Stimulated activated CD4-positive, alpha-beta T cell treated with anti-CD3 and anti-CD28 coated beads, Interleukin-1b, Interleukin-23, amount 100 ng/mL, for 4 hours (primary cell): Measurements from ENCODE around the gene PNPLA7.

Experiments
- DNase-seq, 2 donors: peaks; one replicate each; pipeline ENCODE4 v3.0.0-alpha.2; 2020; ENCODE audit warnings: low read depth in 2 of 2

The PNPLA7 gene

DNA sequence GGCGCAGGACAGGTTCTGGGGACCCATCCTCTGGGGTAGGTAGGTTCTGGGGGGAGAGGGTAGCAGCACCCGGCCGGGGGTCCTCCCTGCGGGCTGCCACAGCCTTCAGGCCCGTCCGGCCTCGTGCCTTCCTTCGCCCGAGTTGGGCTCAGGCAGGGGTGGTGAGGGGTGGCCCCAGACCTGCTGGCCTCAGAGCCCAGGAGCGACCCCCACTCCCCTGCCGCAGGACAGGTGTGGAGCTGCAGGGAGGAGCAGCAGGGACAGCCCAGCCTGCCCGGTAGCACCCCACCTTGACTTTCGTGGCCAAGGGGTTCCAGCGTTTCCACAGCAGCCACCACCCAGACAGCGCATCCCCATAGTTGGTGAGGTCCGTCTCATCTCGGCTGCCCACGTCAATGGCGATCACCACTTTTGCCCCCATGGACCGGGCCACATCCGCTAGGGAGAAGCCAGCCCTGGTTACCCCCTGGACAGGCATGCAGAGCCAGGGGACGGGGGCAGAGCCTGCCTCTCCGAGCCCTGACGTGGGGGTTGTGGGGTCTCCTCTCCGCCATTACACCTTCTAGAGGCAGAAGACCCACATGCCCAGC, 87.7 kb downstream of the PNPLA7 start:
- no peak for DNase-seq

DNA sequence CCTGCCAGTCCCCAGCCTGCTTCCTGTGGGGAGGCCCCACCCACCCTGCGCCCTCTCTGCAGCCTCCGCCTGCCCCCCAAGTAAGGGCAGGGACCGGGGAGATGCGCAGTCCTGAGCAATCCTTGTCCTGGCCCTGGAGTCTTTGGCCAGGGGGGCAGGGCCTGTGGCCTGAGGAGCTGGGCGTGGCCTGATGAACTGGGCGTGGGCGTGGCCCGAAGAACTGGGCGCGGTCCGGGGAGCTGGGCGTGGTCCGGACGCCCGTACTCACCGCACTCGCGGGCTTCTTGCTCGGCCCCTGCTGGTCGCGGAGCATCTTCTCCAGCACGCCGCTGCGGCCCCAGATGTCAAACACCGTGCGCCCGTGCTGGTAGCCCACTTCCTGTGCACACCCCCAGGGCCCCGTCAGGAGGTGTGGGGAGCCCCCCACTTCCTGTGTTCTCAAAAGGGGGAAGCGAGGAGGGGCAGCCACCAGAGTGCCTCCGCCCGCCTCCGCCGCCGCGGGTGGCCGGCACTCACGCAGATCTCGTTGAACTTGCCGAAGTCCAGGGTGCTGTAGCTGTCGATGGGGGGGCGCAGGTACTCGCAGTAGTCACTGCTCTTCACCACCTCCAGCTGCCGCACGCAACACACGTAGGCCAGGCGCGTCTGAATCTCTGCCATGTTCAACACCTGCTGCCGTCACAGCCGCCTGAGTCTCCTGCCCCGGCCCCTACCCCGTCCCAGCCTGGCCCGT, 88.4 kb downstream of the PNPLA7 start:
- peak; percentile 29 to 57 for DNase-seq

DNA sequence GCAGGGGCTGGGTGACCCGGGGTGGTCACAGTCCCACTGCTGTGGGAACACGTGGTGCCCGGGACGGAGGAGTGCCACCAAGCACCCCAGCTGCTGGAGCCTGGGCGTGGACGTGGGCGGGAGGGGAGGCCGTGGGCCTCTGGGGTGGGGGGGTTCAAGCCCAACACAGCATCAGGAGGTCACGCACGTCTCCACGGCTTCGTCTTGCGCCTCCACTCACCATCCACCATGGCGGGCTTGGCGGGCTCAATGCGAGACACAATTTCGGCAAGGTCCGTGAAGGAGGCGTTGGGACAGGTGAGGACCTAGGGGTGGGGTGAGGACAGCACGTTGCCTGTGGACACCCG, 88.9 kb downstream of the PNPLA7 start:
- DNase-seq = no peak

DNA sequence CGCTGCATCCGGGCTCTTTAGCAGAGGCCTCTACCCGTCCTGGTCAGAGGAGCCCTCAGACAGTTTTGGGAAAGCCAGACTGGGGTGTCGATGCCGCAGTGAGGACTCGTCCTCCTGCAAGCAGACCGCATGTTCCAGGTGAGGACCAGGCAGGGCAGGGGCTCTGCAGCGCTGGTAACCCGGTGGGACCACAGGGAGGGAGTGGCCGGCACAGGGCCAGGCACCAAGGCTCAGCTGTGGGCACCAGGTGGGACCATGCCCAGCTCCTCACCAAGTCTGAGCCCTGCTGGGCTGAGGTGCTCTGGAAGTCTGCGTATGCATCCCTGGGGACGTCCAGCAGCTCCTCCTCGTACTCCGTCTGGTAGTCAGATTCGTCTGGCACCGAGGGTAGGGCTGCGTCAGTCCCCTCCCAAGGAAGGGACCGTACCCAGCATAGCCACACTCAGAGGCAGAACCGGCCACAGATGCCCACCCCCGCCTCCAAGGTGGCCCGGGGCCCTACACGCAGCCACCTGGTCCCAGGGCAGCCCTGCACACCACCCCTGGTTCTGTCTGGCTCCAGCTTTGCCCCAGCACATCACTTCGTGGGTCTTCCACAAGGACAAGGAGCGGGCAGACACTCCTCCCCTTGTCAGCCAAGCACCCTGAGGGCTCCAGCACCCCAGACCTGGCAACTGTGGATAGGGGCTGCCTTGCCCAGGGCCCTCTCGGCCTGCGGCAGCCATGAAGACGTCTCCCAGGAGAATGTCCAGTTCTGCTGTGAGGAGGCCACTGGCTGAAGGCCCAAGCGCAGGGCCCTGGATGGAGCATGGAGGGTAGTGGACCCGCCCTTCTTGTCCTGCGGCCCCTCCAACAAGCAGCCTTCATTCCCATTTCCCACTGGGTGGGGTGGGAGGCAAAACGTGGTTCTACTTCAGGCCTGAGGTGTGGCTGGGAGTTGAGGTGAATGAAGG, 89.6 kb downstream of the PNPLA7 start:
- no peak for DNase-seq

DNA sequence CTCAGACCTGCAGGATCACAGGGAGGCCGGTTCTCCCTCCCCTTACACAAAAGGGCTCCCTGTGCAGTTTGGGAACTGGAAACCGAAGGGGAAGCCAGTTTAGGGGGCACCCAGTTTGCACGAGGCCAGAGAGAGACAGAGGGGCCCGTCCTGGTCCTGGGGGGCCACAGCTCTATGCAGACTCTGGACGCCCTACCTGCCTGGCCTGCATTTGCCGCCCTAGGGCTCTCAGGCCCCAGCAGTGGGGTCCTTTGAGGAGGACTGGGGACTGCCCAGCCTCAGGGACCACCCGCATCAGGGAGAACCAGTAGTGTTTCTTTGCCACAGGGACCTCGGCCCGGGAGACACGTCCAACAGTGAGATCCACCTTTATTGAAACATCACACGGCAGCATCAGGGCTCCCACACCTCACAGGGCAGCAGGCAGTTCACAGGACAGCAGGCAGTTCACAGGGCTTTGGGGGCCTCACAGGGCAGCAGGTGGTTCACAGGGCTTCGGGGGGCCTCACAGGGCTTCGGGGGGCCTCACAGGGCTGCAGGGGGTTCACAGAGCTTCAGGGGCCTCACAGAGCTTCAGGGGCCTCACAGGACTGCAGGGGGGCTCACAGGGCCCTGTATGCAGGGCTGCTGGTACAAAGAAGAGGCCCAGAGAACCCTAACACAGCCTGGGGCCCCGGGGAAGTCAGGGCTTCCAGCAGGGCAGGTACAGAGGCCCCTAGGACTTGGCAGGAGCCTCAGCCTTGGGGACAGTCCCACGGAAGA, 90.4 kb downstream of the PNPLA7 start:
- no peak for DNase-seq

DNA sequence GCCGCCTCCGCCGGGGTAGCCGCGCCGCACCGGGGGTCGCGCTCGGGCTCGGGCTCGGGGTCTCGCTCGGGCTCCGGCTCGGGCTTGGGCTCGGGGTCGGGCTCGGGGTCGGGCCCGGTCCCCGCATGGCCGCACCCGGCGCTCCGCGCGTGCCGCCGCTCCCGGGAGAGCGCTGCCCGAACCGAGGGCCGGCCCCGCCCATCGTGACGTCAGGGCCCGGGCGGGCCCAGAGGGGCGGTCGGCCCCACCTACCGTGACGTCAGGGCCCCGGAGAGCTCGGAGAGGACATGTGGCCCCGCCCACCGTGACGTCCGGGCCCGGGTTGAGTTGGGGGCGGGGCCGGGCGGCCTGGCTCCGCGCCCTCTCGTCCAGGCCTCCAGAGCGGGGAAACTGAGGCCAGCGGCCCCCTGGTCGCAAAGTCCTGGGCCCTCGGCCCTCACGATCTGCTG, 91.0 kb downstream of the PNPLA7 start, which contains the start of gene NSMF:
TSS of gene NSMF (minus strand) at position 183 of the 449 bp plus-strand sequence. CDS start 232 bp downstream, outside the sequence.
- DNase-seq = peak; percentile 95 to 97

DNA sequence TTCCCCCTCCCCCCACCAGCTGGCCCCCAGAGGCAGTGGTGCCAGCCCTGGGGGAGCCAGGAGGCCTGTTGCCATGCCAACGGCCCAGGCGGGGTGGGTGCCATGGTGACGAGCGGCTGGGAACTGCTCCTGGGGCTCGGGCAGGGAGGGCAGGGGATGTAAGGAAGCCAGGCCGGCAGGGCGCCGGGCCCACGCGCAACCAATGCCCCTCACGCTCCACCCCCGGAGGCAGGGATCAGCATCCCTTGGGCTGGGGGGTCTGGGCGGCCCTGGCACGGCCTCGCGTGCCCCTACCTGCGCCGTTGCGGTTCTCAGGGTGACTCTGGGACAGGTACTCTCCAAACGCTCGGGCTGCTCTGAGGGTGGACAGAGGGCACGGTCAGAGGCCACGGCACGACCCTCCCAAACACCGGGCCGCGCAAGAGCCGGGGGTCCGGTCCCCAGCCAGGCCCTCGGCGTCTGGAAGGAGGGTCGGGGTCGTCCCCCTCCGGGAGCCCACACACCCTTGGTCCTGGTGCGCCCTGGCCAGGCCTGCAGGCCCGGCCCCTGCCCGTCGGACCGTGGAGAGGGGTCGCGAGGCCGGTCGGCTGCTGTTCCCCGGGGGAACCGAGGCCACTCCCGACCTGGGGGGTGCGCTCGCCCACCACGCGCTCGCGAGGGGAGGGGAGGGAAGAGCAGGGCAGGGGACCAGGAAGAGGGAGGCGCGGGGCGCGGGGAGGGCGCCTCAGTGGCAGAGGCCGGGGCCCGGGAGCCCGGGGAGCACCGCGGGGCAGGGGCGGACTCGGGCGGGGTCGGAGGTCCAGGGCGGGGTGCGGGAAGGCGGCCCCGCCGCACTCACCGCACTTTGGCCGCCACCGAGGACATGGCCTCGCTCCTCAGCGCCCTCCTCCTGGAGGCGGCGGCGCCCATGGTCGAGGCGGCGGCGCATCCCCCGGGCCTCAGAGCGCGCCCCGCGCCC, 91.7 kb downstream of the PNPLA7 start:
- no peak for DNase-seq

DNA sequence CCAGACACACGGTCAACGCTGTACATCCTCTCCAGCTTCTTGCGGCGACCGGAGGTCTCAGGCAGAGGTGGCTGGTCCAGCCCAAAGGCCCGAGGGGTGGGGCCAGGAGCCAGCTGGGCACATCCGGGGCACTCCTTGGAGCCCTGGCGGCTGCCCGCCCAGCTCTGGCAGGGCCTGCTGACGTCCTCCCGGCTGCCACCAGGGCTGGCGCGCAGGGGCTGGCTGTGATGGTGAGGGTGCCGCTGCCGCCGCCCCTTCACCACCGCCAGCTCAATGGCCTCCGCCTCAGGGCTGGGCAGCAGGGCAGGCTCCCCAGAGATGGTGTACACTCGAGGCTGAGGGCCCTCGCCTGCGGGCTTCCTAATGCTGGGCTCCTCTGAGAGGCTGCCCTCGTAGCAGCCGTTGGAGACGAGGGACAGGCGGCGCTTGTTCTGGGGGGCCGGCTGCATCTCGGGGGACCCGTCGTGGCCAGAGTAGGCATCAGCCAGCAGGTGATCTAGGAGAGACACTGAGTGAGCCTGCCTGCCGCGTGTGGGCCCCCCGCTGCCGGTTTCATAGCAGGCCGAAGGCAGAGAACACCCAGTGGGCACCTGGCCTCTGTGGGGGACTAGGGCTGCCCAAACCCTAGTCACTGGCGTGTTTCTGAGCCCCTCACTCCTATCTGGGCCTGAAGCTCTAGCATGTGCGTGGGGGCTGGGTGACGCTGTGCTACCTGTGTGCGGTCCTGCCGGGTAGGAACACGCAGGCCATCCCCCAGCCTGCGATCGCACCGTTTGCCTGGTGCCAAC, 92.6 kb downstream of the PNPLA7 start:
- DNase-seq = no peak

DNA sequence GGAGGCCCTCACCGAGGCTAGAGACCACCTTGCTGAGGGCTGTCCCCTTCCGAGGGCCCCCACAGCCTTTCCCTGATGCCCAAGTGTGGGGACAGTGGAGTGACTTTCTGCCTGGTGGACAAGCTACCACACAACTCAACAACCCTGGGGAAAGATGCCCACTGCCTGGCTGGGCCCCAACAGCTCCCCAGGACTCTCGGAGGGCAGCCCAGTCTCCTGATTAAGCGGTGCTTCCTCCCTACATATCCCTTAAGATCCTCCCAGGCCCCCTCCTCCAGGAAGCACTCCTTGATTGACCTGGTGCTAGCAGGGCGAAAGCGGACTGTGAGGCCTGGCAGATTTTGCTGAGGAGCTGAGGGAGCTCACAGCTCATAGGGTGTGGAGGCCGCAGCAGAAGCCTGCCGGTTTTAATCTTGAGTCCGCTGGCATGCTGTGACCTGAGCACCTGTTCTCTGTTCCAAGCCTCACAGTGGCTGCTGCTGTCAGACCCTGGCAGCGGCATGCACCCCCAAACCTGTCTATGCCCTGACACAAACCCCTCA, 93.3 kb downstream of the PNPLA7 start:
- no peak for DNase-seq

DNA sequence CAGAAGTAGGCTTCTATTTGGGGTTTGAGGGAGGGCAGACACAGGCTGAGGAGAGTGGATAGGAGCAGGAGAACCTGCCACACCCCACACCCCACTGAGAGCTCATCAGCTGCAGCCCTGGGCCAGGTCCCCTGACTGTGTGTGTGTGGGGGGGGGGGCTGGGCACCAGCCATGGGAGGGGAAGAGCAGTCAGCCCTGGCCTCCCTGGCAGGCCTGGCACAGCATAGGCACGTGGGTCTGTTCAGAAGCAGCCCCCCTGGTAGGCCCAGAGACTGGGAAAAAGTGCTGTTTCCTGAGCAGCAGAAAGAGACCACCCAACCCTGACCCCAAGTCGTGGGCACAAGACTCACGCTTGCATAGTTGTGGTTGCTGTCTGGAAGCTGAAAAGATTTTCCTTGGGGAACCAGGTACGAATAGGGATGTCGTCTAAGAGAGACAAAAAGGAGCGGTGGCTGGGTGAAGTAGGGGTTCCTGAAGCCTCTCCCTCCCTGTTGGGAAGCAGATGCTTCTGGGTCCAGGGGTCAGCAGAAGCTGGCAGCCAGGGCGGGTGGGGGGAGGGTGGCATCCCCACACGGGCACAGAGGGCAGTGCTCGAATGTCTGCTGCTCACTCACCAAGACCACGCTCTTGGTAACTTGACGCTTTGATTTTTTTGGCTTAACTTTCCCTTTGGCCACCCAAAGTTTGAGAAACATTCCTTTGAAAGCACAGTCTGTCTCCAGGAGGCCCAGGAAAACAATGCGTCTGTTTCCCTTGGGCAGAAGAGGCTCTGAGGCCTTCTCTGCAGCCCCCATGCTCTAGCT, 93.9 kb downstream of the PNPLA7 start:
- no peak for DNase-seq

DNA sequence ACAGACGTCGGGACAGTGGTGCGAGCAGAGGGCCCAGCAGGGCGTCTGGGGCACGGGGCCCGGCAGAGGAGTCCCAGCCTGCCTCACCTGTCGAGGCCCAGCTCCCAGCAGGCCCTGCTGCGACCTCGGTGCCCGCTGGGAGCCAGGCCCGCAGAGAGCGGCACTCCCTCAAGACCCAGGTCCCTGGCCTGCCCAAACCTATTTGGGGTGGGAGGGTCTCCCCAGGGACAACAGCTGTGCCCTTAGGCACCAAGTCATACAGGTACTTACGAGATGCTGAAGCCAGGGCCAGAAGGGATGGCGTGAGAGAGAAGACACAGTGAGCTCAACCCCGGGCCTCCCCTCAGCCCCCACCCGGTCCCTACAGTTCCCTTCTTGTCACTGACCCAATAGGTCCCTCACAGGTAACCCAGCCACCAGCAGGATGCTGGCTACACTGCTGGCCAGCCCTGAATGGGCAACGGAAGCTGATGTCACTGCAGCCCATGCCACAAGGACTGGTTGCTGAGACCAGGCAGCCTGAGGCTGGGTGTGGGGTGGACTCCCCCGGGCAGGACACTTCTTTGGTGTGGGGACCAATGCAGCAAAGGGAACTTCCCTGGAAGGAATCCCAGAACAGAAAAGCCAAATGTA, 94.7 kb downstream of the PNPLA7 start:
- no peak for DNase-seq

DNA sequence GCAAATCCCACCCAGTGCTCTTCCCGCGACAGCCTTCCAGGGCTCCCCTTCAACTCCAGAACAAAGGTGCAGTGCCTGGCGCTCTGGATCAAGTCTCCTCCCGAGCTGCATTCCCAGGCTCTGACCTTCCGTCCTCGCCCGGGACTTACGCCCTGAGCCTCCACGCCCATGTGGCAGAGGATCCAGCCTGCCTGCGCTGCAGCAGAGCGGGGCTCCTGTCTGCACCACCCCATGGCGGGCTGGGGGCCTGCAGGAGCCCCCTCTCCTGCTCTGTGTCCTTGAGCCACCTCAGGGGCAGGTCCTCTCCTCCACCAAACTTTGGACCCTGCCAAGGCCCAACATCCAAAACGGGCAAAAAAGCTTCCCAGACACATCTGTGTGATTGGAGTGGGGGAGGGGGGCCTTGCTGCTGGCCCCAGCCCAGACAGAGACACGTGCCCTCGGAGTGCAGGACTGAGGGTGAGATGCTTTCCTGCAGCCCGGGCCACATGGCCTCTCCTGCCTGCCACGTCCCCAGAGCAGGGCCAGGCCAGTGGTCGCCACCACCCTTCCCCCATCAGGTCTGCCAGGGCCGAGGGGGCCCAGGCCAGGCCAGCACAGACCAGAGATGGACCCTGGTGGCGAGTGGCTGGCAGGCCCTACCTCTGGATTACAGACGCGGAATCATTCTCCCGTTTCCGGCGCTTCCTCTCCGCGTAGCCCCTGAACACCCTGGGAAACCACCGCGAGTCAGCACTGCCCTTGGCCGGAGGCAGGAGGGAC, 95.4 kb downstream of the PNPLA7 start:
- no peak for DNase-seq

DNA sequence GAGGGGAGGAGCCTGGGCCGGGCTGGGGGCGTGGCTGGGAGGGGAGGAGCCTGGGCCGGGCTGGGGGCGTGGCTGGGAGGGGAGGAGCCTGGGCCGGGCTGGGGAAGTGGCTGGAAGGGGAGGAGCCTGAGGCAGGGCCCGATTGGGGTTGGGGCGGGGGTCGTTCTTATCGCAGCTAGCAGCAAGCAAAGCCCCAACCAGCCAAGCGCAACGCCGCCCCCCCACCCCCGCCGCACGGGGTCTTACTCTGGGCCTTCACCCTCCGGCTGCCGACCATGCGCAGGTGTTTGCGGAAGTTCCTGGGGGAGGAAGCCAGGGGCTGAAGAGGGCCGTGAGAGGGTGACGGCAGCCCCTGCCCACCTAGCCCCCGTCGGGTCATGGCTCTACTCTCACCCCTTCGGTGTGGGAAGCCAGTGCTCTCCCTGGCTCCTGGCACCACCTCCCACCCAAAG, 96.0 kb downstream of the PNPLA7 start:
- DNase-seq = peak in 1 of 2 donors; percentile 40

DNA sequence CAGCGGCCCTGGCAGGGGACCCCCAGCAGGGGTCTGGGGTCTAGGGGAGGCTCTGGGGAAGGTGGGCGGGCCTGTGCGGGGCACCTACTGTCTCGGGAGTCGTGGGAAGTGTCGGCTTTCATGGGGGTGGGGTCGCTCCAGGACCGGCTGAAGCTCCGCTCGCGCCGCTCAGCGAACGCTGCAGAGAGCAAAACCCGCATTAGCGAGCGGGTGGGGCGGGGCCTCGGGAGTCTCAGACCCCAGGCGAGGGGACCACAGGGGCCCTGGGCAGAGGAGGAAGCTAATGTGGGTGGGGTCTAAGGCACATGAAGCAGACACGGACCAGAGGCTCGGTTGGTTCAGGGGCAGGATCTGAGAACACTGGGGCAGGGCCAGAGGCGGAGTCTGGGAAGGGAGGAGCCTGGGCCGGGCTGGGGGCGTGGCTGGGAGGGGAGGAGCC, 96.5 kb downstream of the PNPLA7 start:
- peak; percentile 55 for DNase-seq

DNA sequence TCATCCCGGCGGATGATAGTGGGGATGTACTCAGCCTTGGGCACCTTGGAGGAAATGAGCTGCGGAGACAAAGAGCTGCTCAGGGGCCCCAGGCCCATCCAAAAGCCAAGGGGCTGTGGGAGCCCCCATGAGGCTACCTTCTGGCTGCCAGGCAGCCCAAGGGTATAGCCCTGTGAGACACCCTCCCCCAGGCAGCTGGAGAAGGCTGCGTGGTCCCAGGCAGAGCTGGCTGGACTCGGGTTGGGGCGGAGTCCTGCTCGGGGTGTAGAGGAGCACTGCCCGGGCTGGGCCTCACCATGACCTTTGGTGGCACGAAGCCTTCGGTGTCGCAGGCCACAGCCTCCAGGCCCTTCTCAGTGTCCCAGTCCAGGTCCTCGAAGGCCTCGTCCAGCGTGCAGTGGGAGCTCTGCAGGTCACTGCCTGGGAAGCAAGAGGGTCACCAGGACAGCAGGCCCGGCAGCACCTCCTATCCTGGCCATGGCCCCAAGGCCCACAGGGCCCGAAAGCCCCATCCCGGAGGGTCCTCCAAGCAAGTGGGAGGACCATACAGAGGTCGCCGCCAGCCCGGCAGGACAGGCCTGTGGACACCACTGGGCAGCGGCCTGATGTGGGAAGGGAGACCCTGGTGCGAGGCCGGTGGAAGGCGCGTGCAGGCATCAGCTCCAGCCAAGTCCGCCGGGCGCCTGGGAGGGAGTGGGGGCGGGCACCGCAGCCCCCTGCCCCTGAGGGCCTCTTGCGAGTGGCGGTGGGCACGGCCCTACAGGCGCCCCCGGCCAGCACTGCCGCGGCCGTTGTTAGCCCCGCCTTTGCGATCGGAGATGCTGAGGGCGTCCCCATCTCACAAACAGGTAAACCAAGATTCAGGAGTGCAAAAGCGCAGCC, 97.2 kb downstream of the PNPLA7 start:
- no peak for DNase-seq
